Activated CD8-positive, alpha-beta memory T cell treated with anti-CD3 and anti-CD28 coated beads, Interleukin-2, amount 10 ng/mL, durations not matched to agents 7 days and 5 days (primary cell): ENCODE results near the gene RNF5. TPM values are rescaled to one million over a fixed set of nuclear protein-coding genes. Genes with fewer than 3 reads are reported as not detected.
"Not testable (repeated sequence)": the region's sequence is repeated elsewhere in the genome, so short reads cannot be mapped to it uniquely, and the experiment has no call there.

Experiments
- ATAC-seq: fragments of 150-1000 bp; cut with Tn5 transposase; one replicate; pipeline ENCODE4 v1.10.0; 2021; ENCODE audit warnings: moderate library complexity
- CTCF ChIA-PET: fragments of 350-600 bp; sonication (Branson Sonifier 250); formaldehyde crosslinking; loops from one replicate; lab custom pipeline; 2021; ENCODE audit warnings: antibody characterized with exemption; lab: Charles Lee
- DNase-seq: peaks from one replicate; pipeline ENCODE4 v3.0.0-alpha.2; 2020
- H3K27ac Mint-ChIP-seq: one replicate; pipeline ENCODE4 v1.8.0; 2021; ENCODE audit warnings: mild to moderate bottlenecking, mixed read lengths
- H3K27me3 Mint-ChIP-seq: one replicate; pipeline ENCODE4 v1.8.0; 2021; ENCODE audit warnings: mixed read lengths
- H3K36me3 Mint-ChIP-seq: one replicate; pipeline ENCODE4 v1.8.0; 2021; ENCODE audit warnings: mild to moderate bottlenecking, mixed read lengths
- H3K4me1 Mint-ChIP-seq: one replicate; pipeline ENCODE4 v1.8.0; 2021; ENCODE audit warnings: mixed read lengths
- H3K4me3 Mint-ChIP-seq: one replicate; pipeline ENCODE4 v1.8.0; 2021; ENCODE audit warnings: mild to moderate bottlenecking, moderate library complexity, mixed read lengths
- H3K9me3 Mint-ChIP-seq: one replicate; pipeline ENCODE4 v1.8.0; 2022; ENCODE audit warnings: low read depth, mixed read lengths
- total RNA-seq, 2 experiments: library from RNA; stranded (reverse); gene quantifications; one replicate each; pipeline ENCODE4 v1.2.3, GENCODE V29; 2021

Gene RNF5, protein sequence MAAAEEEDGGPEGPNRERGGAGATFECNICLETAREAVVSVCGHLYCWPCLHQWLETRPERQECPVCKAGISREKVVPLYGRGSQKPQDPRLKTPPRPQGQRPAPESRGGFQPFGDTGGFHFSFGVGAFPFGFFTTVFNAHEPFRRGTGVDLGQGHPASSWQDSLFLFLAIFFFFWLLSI
- total RNA-seq, result 10 to 100 TPM; 41.0 to 51.9 TPM

DNA sequence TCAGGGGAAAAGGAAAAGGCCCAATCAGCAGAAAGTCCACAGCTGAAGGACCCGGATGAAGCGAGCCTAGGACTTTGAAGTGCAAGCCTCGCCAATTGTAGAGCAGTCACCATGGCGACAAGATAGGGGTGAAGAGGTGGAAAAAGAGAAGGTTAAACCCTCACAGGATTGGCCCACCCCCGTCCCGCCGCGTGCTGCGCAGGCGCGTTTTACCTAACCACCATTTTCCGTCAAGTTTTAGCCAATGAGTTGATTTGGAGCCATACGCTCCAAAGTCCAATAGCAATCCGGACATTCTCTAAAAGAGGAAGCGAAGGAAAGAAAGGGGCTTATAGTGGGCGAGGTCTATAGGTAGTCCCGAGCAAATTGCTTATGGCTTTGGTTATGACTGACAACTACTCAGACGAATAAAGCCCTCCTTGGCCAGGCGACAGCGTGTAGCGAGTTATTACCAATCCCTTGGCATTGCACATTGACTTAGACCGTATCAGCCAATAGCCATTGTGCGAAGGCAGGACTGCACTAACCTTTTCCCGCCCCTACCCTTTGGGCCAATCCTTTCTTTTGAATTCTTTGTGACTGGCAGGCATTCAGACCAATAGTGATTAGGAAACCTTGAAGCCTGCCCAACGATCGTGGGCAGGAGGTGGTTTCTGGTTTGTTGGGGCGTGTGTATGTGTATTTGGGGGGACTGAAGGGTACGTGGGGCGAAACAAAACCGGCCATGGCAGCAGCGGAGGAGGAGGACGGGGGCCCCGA is at the start of gene RNF5:
Gene RNF5 (plus strand): TSS at position 618 of the 759 bp plus-strand sequence. CDS start 107 bp downstream, at position 725.
- H3K4me3 Mint-ChIP-seq, result peak within 1 kb of the TSS; percentile 93
- no peaks in the 10 kb centered on the region for H3K27me3 Mint-ChIP-seq
- H3K4me1 Mint-ChIP-seq, result peaks cover 58% of the 10 kb centered on the region
- ATAC-seq (peak; percentile 86), DNase-seq (peak; percentile 98)
- no peaks in the 10 kb centered on the region for H3K9me3 Mint-ChIP-seq
- CTCF ChIA-PET, result interaction anchor here (1.1 to 4.6 kb wide), 5 partner anchors 14 to 59 kb away, joined by 3 to 31 read pairs (median 8); partner anchors contain the start of genes GPSM3, PBX2 and PRRT1
- H3K36me3 Mint-ChIP-seq, result peaks cover 14% of the 10 kb centered on the region
- H3K27ac Mint-ChIP-seq, result peak within 1 kb of the TSS; percentile 94

DNA sequence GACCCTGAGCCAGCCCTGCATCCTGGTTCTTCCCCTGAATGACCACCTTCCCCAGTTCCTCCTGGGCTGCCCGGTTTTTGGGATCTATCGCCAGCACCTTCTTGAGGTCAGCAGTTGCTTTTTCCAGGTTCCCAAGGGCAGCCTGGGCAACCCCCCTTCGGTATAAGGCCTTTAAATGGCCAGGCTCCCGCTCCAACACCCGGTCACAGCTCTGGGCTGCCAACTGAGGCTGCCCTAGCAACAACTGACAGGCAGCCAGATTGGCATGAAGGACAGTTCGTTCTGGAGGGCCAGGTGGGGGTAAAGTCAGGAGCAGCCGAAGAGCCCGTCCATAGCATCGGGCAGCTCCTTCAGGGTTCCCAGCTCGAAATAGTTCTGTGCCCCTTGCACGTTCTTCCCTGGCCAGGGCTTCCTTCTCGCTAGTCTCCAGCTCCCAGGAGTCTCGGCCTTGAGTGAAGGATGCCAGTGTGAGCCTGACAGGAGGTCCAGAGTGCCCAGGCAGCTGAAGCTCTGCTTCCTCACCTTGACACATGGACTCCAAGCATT is 49.4 kb upstream of the RNF5 start:
- Mint-ChIP-seq H3K27me3 (peaks cover under 1% of the 10 kb centered on the region), H3K4me1 (peaks cover 40% of the 10 kb centered on the region), H3K9me3 (no peaks in the 10 kb centered on the region), H3K27ac (peak overlapping the region; percentile 98), H3K36me3 (peaks cover 17% of the 10 kb centered on the region), H3K4me3 (peak overlapping the region; percentile 99)
- no peak for DNase-seq
- CTCF ChIA-PET, result interaction anchor here (0.7 to 5.0 kb wide), 7 partner anchors 10 to 532 kb away, joined by 3 to 47 read pairs (median 7); partner anchors contain the start of gene GPSM3
- ATAC-seq, result no peak

DNA sequence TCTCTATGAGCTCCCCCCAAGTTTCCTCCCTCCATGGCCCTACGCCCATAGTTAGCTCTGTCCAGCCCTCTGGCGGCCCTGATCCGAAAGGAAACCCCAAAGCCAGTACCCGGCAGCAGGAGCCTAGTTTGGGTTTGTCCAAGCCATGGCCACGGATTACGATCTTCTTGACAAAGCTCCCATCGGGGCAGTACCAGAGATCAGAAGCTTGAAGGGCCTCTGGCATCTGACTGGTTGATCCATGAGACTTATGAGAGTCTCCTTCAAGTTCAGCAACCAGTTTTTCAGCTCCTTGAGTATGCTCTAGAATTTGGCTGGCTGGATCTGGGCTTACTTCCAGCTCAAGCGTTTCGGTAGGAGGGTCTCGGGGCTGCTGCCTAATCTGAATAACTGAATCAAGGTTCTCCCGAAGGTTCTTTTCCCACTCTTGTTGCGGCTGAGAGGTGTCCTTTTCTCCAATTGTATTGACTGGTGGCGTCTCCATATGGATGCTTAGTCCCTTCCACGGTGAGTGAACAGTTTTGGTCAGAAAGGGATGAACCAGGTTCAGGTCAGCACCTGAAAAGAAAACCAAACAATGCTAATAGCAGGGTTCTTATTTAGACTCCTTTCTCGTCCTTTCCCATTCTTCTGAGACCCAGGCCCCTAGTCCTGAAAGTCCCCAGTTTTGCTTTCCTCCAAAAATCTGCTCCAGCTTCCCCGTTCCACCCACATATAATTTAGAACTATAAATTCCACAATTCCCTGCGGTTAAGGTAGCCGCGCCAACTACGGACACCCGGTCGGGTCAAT is 48.7 kb upstream of the RNF5 start:
- ATAC-seq (no peak), DNase-seq (no peak)
- Mint-ChIP-seq H3K9me3 (no peaks in the 10 kb centered on the region), H3K4me1 (peaks cover 36% of the 10 kb centered on the region), H3K4me3 (peak overlapping the region; percentile 80), H3K36me3 (peaks cover 13% of the 10 kb centered on the region), H3K27ac (peak overlapping the region; percentile 98), H3K27me3 (peaks cover 4% of the 10 kb centered on the region)
- CTCF ChIA-PET, result interaction anchor here (0.7 to 5.0 kb wide), 6 partner anchors 11 to 532 kb away, joined by 3 to 47 read pairs (median 7); partner anchors contain the start of gene GPSM3

DNA sequence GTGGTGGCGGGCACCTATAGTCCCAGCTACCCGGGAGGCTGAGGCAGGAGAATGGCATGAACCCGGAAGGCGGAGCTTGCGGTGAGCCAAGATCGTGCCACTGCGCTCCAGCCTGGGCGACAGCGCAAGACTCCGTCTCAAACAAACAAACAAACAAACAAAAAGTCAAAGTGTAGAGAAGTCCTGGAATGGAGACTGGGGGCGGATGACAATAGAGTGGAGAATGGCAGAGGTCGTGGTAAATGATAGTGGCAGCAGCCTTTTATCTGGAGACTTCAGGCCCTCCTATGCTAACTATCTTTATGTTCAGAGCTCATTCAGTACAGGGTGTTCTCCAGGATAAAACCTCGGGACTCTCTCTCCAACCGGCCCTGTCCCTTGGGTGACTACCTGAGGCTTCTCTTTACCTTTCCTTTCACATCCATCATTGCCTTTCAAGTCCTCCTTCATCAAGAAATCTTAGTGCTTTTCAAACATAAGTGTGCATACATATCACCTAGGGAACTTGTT is 46.7 kb upstream of the RNF5 start:
- ATAC-seq (no peak), DNase-seq (no peak)
- peaks cover 6% of the 10 kb centered on the region for H3K27me3 Mint-ChIP-seq
- no peaks in the 10 kb centered on the region for H3K9me3 Mint-ChIP-seq
- no peak overlapping the region for H3K27ac Mint-ChIP-seq
- H3K36me3 Mint-ChIP-seq, result peaks cover 6% of the 10 kb centered on the region
- CTCF ChIA-PET, result interaction anchor here (0.7 to 5.0 kb wide), 5 partner anchors 9 to 64 kb away, joined by 3 to 47 read pairs (median 5); no protein-coding TSS in a partner anchor
- H3K4me1 Mint-ChIP-seq, result peaks cover 27% of the 10 kb centered on the region
- peak overlapping the region; percentile 21 for H3K4me3 Mint-ChIP-seq

DNA sequence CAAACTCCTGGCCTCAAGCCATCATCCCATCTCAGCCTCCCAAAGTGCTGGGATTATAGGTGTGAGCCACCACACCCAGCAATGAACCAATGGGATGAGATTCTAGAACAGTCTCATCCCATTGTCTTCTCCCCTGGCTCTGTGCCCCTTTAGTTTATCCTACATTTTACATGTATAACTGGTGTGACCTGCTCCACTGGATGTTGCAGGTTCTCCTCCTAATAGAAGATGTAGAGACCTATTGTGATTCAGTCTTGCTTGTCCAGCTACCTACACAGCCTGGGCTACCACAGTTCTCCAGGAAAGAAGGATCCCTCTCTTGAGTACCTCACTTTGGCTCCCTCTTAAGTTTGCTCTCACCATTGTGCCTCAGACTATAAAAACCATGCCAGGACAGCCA is 46.1 kb upstream of the RNF5 start:
- Mint-ChIP-seq H3K4me1 (peaks cover 22% of the 10 kb centered on the region), H3K9me3 (no peaks in the 10 kb centered on the region), H3K36me3 (peaks cover 2% of the 10 kb centered on the region), H3K27ac (no peak overlapping the region), H3K4me3 (no peak overlapping the region), H3K27me3 (peaks cover 6% of the 10 kb centered on the region)
- DNase-seq (no peak), ATAC-seq (no peak)
- CTCF ChIA-PET, result interaction anchor here (0.7 to 1.5 kb wide), 2 partner anchors 20 to 23 kb away, joined by 3 read pairs; no protein-coding TSS in a partner anchor

DNA sequence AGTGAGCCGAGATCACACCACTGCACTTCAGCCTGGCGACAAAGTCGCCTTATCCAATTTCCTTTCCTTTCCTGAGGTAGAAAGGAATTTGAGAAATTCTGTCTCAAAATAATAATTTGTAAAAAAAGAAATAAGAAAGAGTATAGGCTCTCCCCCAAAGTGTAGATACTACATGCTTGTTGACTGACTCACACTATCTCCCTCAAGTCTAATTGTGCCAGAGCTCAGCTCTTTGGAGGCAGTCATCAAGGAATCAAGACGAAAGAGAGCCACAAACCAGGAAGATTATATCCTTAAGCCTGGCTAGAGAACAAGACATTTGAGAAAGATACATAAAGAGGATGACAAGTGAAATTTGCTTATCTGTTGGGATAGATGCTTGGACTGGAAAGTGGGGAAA is 44.4 kb upstream of the RNF5 start:
- no peak overlapping the region for H3K27ac Mint-ChIP-seq
- no peak overlapping the region for H3K4me3 Mint-ChIP-seq
- no peaks in the 10 kb centered on the region for H3K9me3 Mint-ChIP-seq
- no peaks in the 10 kb centered on the region for H3K36me3 Mint-ChIP-seq
- ATAC-seq (no peak), DNase-seq (no peak)
- peaks cover 9% of the 10 kb centered on the region for H3K4me1 Mint-ChIP-seq
- CTCF ChIA-PET, result no interaction called here
- peaks cover 10% of the 10 kb centered on the region for H3K27me3 Mint-ChIP-seq

DNA sequence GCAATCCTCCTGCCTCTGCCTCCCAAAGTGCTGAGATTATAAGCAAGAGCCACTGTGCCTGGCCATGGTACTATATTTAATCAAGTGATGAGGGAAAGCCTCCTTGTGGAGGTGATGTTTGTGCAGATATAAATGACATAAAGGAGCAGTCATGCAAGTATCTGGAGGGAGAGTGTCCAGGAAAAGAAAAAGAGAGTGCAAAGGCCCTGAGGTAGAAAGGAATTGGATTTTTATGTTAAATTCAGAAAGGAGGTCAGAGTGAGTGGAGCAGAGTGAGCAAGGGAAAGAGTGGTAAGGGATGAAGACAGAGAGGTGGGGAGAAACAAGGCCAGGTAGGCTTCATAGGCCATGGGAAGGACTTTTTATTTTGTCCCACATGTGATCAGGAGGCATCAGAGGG is 40.8 kb upstream of the RNF5 start:
- no peak overlapping the region for H3K27ac Mint-ChIP-seq
- no peaks in the 10 kb centered on the region for H3K36me3 Mint-ChIP-seq
- H3K27me3 Mint-ChIP-seq, result peaks cover 13% of the 10 kb centered on the region
- no peaks in the 10 kb centered on the region for H3K9me3 Mint-ChIP-seq
- ATAC-seq, result no peak
- H3K4me3 Mint-ChIP-seq, result no peak overlapping the region
- DNase-seq, result no peak
- CTCF ChIA-PET, result interaction anchor here (1.1 to 2.0 kb wide), 2 partner anchors 19 to 58 kb away, joined by 4 read pairs; no protein-coding TSS in a partner anchor
- no peaks in the 10 kb centered on the region for H3K4me1 Mint-ChIP-seq

DNA sequence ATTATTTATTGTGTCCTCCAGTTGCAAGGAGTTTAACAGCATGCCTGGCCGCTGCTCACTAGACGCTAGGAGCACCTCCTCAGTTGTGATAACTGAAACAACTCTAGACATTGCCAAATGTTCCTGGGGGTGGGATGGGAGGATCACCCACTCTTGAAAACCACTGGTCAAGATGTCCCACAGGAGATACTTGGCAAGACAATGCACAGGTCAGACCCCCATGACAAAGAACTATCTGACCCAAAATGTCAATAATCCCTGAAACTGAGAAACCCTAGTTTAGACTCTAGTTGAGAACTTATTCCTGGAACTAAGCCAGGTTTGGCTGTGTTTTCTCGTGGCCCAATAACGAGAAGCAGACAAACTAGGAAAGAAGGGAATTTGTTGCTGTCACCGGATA is 38.6 kb upstream of the RNF5 start:
- H3K9me3 Mint-ChIP-seq, result no peaks in the 10 kb centered on the region
- no peaks in the 10 kb centered on the region for H3K36me3 Mint-ChIP-seq
- ATAC-seq, result no peak
- no peak for DNase-seq
- peaks cover 8% of the 10 kb centered on the region for H3K27me3 Mint-ChIP-seq
- CTCF ChIA-PET, result interaction anchor here (2.0 kb wide), 1 partner anchor 56 kb away, joined by 4 read pairs; no protein-coding TSS in a partner anchor
- H3K4me3 Mint-ChIP-seq, result no peak overlapping the region
- H3K4me1 Mint-ChIP-seq, result no peaks in the 10 kb centered on the region
- H3K27ac Mint-ChIP-seq, result no peak overlapping the region

DNA sequence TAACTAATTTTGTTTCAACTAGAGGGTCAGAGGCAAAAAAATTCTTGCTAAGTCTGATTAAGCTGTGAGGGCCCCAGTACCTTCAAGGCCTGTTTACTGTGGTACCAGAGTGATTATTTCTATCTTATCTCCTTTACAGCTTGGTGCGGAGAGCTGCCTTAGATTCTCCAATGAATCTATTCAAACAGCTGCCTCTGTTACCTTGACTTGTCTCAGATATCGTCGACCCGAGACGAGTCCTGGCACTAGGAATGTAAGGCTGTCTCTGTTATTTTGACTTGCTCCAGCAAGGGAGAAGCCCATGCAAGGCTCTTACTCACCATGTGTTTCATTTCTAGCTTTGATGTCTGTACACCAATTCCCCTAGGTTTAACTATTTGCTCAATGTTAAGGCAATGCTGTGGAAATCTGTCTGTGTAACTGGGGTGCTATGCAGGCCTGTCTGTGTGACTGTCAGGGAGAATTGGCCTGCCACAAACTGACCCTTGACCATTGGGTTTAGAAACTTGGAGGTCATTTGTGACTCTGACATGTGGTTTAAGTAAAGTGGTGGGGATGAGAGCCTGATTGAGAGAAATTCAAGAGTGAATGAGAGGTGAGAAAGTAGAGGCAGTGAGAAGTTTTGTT is 37.7 kb upstream of the RNF5 start:
- ATAC-seq, result no peak
- Mint-ChIP-seq H3K9me3 (no peaks in the 10 kb centered on the region), H3K4me1 (no peaks in the 10 kb centered on the region), H3K36me3 (no peaks in the 10 kb centered on the region), H3K27me3 (peaks cover 6% of the 10 kb centered on the region), H3K27ac (no peak overlapping the region), H3K4me3 (no peak overlapping the region)
- no peak for DNase-seq
- CTCF ChIA-PET, result interaction anchor here (1.2 kb wide), 2 partner anchors 9 to 21 kb away, joined by 3 to 5 read pairs; no protein-coding TSS in a partner anchor

DNA sequence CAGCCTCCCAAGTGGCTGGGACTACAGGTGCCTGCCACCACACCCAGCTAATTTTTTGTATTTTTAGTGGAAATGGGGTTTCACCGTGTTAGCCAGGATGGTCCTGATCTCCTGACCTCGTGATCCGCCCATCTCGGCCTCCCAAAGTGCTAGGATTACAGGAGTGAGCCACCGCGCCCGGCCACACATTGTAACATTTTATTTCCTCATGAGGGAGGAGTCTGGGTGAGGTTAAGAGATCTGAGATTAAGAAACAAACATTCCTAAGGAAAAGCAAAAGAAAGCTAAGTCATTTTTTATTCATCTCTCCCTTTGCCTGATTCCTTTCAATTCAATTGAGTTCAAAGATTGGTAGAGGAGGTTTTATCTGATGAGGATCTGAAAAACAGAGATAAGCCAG is 34.0 kb upstream of the RNF5 start:
- H3K4me3 Mint-ChIP-seq, H3K36me3 Mint-ChIP-seq, H3K4me1 Mint-ChIP-seq, H3K27ac Mint-ChIP-seq, ATAC-seq, CTCF ChIA-PET, DNase-seq, H3K9me3 Mint-ChIP-seq: not testable (repeated sequence)
- peaks cover 36% of the 10 kb centered on the region for H3K27me3 Mint-ChIP-seq

DNA sequence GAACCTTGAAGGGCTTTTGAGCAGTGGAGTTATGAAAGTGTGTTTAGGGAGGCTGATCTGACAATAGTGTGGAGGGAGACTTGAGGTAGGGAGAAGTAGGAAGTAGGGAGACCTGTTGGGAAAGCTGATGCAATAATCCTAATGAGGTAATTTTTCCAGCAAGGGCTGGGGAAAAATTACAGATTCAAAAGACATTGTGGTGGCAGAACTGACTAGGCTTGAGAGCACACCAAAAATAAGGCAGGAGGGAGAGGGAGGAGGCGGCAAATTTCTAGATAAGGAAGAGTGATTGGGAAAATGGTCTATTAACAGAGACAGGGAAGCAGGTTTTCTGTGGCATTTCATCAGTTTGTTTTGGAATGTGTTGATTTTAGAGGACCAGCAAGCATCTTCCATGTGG is 31.9 kb upstream of the RNF5 start:
- Mint-ChIP-seq H3K27me3 (peaks cover 50% of the 10 kb centered on the region), H3K9me3 (no peaks in the 10 kb centered on the region), H3K27ac (no peak overlapping the region), H3K36me3 (no peaks in the 10 kb centered on the region), H3K4me1 (peaks cover 12% of the 10 kb centered on the region), H3K4me3 (no peak overlapping the region)
- CTCF ChIA-PET, result no interaction called here
- DNase-seq (no peak), ATAC-seq (no peak)

DNA sequence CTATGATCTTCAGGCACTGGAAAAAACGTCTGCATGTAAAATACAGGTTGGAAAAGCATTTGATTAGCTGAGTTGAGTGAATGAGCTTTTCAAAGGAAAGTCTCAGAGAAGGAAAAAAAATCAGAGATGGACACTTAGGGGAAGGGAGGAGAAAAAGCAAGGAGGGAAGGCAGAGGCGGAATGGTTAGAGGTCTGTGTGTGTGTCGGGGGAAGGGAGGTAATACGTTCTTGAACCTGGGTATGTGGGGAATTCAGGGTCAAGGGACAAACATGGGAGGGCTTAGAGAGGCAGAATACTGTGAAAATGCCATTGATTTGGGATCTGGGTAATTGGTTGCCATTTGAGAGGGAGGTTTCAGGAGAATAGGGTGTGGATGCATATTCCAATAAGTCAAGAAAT is 31.5 kb upstream of the RNF5 start:
- peaks cover 52% of the 10 kb centered on the region for H3K27me3 Mint-ChIP-seq
- no peak overlapping the region for H3K4me3 Mint-ChIP-seq
- ATAC-seq, result no peak
- peaks cover 12% of the 10 kb centered on the region for H3K4me1 Mint-ChIP-seq
- CTCF ChIA-PET, result interaction anchor here (1.4 kb wide), 1 partner anchor 17 kb away, joined by 4 read pairs; the partner anchor contains the start of gene EGFL8
- DNase-seq, result no peak
- no peaks in the 10 kb centered on the region for H3K36me3 Mint-ChIP-seq
- no peaks in the 10 kb centered on the region for H3K9me3 Mint-ChIP-seq
- no peak overlapping the region for H3K27ac Mint-ChIP-seq
